ENCODE data around the gene ACTA2.

DNA sequence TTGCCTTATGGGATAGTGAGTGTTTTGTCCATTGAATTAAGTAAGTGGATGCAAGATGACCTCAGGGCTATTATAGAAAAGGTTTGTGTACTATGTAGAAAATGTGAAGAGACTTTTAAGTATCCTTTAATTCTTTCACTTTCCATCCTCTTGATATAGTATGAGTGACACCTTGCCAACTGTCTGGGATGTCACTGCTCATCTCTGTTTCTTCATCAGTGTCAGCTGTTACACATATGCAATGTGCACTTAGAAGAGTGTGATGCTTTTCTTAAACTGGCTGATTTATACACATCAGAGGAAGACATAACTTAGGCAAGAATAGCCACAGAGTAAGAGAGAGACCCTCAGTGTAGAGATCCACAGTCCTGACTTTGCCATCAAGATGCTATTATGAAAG lies 8.7 kb upstream of the ACTA2 start:
- TF ChIP-seq CTCF (IDR thresholded peaks at IDR 0.05) (no peak), POLR2A (IDR thresholded peaks at IDR 0.05) (no peak), POLR2AphosphoS5 (IDR thresholded peaks at IDR 0.05) (no peak)
